HTR-8/SVneo (cell line): Measurements from ENCODE around the gene TSPO.

Experiments
- DNase-seq: peaks from one replicate; pipeline ENCODE4 v3.0.0; 2011; ENCODE audit warnings: low spot score, mixed read lengths; ENCODE audit not compliant: insufficient read length
- FAIRE-seq: peaks from 2 replicates; lab custom pipeline; 2011; peaks lifted over from hg19 to GRCh38; lab: Jason Lieb, UNC

TSPO gene

GRCh38 chr22:43173976-43174720, 22.8 kb downstream of the TSPO start:
- no peak for FAIRE-seq
- DNase-seq = no peak

- no peak for DNase-seq
- FAIRE-seq = no peak
Measured at GRCh38 chr22:43174941-43175531, 23.7 kb downstream of the TSPO start.

GRCh38 chr22:43176090-43176489, 24.7 kb downstream of the TSPO start:
- no peak for DNase-seq
- FAIRE-seq = no peak

GRCh38 chr22:43177479-43177878, 26.1 kb downstream of the TSPO start:
- no peak for FAIRE-seq
- DNase-seq = no peak

- FAIRE-seq (no peak), DNase-seq (no peak)
Measured at GRCh38 chr22:43179146-43179910, 28.0 kb downstream of the TSPO start.

GRCh38 chr22:43179911-43180195, 28.5 kb downstream of the TSPO start:
- FAIRE-seq = no peak

GRCh38 chr22:43180670-43181069, 29.3 kb downstream of the TSPO start:
- FAIRE-seq = no peak
- DNase-seq = no peak

More at GRCh38 chr22:43179911-43180195, 28.5 kb downstream of the TSPO start:
- no peak for DNase-seq

GRCh38 chr22:43181321-43182076, 30.1 kb downstream of the TSPO start:
- DNase-seq = no peak
- FAIRE-seq = no peak

- FAIRE-seq = no peak
- no peak for DNase-seq
Measured at GRCh38 chr22:43182118-43182517, 30.8 kb downstream of the TSPO start.

- FAIRE-seq (no peak), DNase-seq (no peak)
Measured at GRCh38 chr22:43182726-43183125, 31.4 kb downstream of the TSPO start.

GRCh38 chr22:43183496-43184277, 32.3 kb downstream of the TSPO start:
- DNase-seq (no peak), FAIRE-seq (no peak)

GRCh38 chr22:43185860-43186261, 34.5 kb downstream of the TSPO start:
- FAIRE-seq (no peak), DNase-seq (peak; percentile 27)

- DNase-seq (peak; percentile 69), FAIRE-seq (no peak)
Measured at GRCh38 chr22:43186272-43187170, 35.2 kb downstream of the TSPO start, which contains the start of gene TTLL12. Gene TTLL12 (minus strand): TSS chr22:43187134. CDS start chr22:43187069, 65 bp downstream.

GRCh38 chr22:43187171-43188099, 36.1 kb downstream of the TSPO start:
- DNase-seq (peak; percentile 97), FAIRE-seq (peak; percentile 89)

- FAIRE-seq (no peak), DNase-seq (no peak)
Measured at GRCh38 chr22:43188829-43189545, 37.6 kb downstream of the TSPO start.

GRCh38 chr22:43191831-43192230, 40.5 kb downstream of the TSPO start:
- FAIRE-seq (no peak), DNase-seq (no peak)

- FAIRE-seq (no peak), DNase-seq (no peak)
Measured at GRCh38 chr22:43197271-43197941, 46.0 kb downstream of the TSPO start.
